Thyroid gland (tissue), 4 donors: ENCODE data around the gene ASAP2. TPM values are rescaled to one million over a fixed set of nuclear protein-coding genes. Genes with fewer than 3 reads are reported as not detected.
A peak's percentile ranks its signal among the peaks of the same experiment; 100 is the strongest.

Source experiments
- DNase-seq, 2 donors: peaks; one replicate each; pipeline ENCODE4 v3.0.0-alpha.2; 2019
- H3K27ac ChIP-seq, 3 donors: fragments of 200-600 bp; sonication (generic); 1 replicate in 2 of 3; 2 replicates in 1 of 3; pipeline ENCODE4 v1.5.1; 2016 to 2019; ENCODE audit warnings: mild to moderate bottlenecking in 1 of 3, moderate library complexity in 1 of 3
- H3K27me3 ChIP-seq: fragments of 200-600 bp; sonication (generic); one replicate; pipeline ENCODE4 v1.5.1; 2019
- H3K36me3 ChIP-seq, 2 donors: fragments of 200-600 bp; sonication (generic); one replicate each; pipeline ENCODE4 v1.5.1; 2016 to 2019
- H3K4me1 ChIP-seq, 2 donors: fragments of 200-600 bp; sonication (generic); one replicate each; pipeline ENCODE4 v1.5.1; 2017 to 2019
- H3K4me3 ChIP-seq, 3 donors: fragments of 200-600 bp; sonication (generic); replicated peaks in 1 of 3; 1 replicate in 2 of 3; 2 replicates in 1 of 3; pipeline ENCODE4 v1.5.1; 2016; ENCODE audit warnings: mild to moderate bottlenecking in 1 of 3
- H3K9me3 ChIP-seq: fragments of 200-600 bp; sonication (generic); one replicate; pipeline ENCODE4 v1.5.1; 2017
- CTCF ChIP-seq, 6 experiments: fragments of 200-600 bp in 3 of 6; fragments of 450-650 bp in 3 of 6; sonication (generic) in 3 of 6; IDR thresholded peaks; one replicate each; pipeline ENCODE4 v1.5.1; 2016 to 2019; ENCODE audit warnings: antibody characterized with exemption in 6 of 6, mild to moderate bottlenecking in 2 of 6, inconsistent platforms in 1 of 6, moderate library complexity in 1 of 6
- POLR2A ChIP-seq, 2 donors: fragments of 450-650 bp; IDR thresholded peaks; one replicate each; pipeline ENCODE4 v1.6.1; 2017; ENCODE audit warnings: antibody characterized with exemption in 2 of 2, mild to moderate bottlenecking in 2 of 2, moderate library complexity in 1 of 2
- WGBS, 2 donors: methylation state at CpG; one replicate each; pipeline ENCODE4 v1.1.5; 2017; 5-methylcytosine and 5-hydroxymethylcytosine counted together
- intact Hi-C: fragments of 100-400 bp; cut with DNase I; formaldehyde crosslinking; loops from one replicate; pipeline ENCODE4 v1.15.1; 2023
- total RNA-seq, 4 donors: library from RNA; depleted of rRNA; stranded (reverse); fragments of >200 nt; gene quantifications; one replicate each; pipeline ENCODE4 v1.2.3, GENCODE V29; 2016

The ASAP2 gene
- total RNA-seq, 4 donors from 2014 or later: 40.3 to 55.3 (median 47.3) TPM

GRCh38 chr2:9258501-9258900 is 51.9 kb downstream of the ASAP2 start:
- Histone ChIP-seq H3K4me1 (peaks cover 57 to 71% of the 10 kb centered on the region in 2 donors), H3K27ac (peak overlapping the region in 2 of 3 donors; percentile 42 to 81), H3K36me3 (no peaks in the 10 kb centered on the region), H3K27me3 (no peaks in the 10 kb centered on the region), H3K9me3 (no peaks in the 10 kb centered on the region), H3K4me3 (no peak overlapping the region)
- WGBS, 2 donors: 77 to 86% methylated on average over 7 of the region's 7 CpGs
- TF ChIP-seq CTCF (IDR thresholded peaks at IDR 0.05) (no peak), POLR2A (IDR thresholded peaks at IDR 0.05) (no peak)
- no peak for DNase-seq
- intact Hi-C loops: no loop called here

- no peak for DNase-seq
- TF ChIP-seq POLR2A (IDR thresholded peaks at IDR 0.05): no peak
- TF ChIP-seq CTCF (IDR thresholded peaks at IDR 0.05): no peak
- WGBS, 2 donors: 42 to 59% methylated on average over 12 of the region's 12 CpGs
- no peaks in the 10 kb centered on the region for H3K9me3 ChIP-seq
- H3K4me1 ChIP-seq: peaks cover 61 to 75% of the 10 kb centered on the region in 2 donors
- intact Hi-C loops: no loop called here
- peak overlapping the region; percentile 28 to 81 (median 42) for H3K27ac ChIP-seq
- no peaks in the 10 kb centered on the region for H3K36me3 ChIP-seq
- H3K4me3 ChIP-seq: no peak overlapping the region
- no peaks in the 10 kb centered on the region for H3K27me3 ChIP-seq
These were observed 52.4 kb downstream of the ASAP2 start for GRCh38 chr2:9258953-9259399.

GRCh38 chr2:9260464-9260918 is 53.9 kb downstream of the ASAP2 start:
- WGBS, 2 donors: 69 to 74% methylated on average over 6 of the region's 6 CpGs
- peak overlapping the region; percentile 36 to 81 (median 66) for H3K27ac ChIP-seq
- peaks cover 73 to 84% of the 10 kb centered on the region in 2 donors for H3K4me1 ChIP-seq
- no peaks in the 10 kb centered on the region for H3K9me3 ChIP-seq
- no peak for DNase-seq
- H3K36me3 ChIP-seq: no peaks in the 10 kb centered on the region
- intact Hi-C loops: no loop called here
- H3K27me3 ChIP-seq: no peaks in the 10 kb centered on the region
- TF ChIP-seq CTCF (IDR thresholded peaks at IDR 0.05) (no peak), POLR2A (IDR thresholded peaks at IDR 0.05) (no peak)
- H3K4me3 ChIP-seq: no peak overlapping the region

GRCh38 chr2:9261231-9261883 is 54.7 kb downstream of the ASAP2 start:
- TF ChIP-seq CTCF (IDR thresholded peaks at IDR 0.05) (no peak), POLR2A (IDR thresholded peaks at IDR 0.05) (no peak)
- intact Hi-C loops: no loop called here
- H3K4me1 ChIP-seq: peaks cover 72 to 83% of the 10 kb centered on the region in 2 donors
- no peaks in the 10 kb centered on the region for H3K9me3 ChIP-seq
- no peaks in the 10 kb centered on the region for H3K36me3 ChIP-seq
- DNase-seq: no peak
- WGBS, 2 donors: 29 to 56% methylated on average over 5 of the region's 6 CpGs
- H3K27ac ChIP-seq: peak overlapping the region; percentile 36 to 81 (median 66)
- H3K4me3 ChIP-seq: no peak overlapping the region
- H3K27me3 ChIP-seq: no peaks in the 10 kb centered on the region

- WGBS, 2 donors: 76 to 82% methylated on average over 14 of the region's 14 CpGs
- Histone ChIP-seq H3K4me1 (peaks cover 58 to 70% of the 10 kb centered on the region in 2 donors), H3K36me3 (no peaks in the 10 kb centered on the region), H3K27ac (peak overlapping the region; percentile 47 to 81 (median 75)), H3K4me3 (no peak overlapping the region), H3K9me3 (no peaks in the 10 kb centered on the region), H3K27me3 (no peaks in the 10 kb centered on the region)
- DNase-seq: peak in 1 of 2 donors; percentile 26
- intact Hi-C loops: no loop called here
- TF ChIP-seq CTCF (IDR thresholded peaks at IDR 0.05) (no peak), POLR2A (IDR thresholded peaks at IDR 0.05) (no peak)
These were observed 56.1 kb downstream of the ASAP2 start for GRCh38 chr2:9262671-9263171.
